Endodermal cell (in vitro differentiated cells): ENCODE data around the gene SPDYC. TPM values are rescaled to one million over a fixed set of nuclear protein-coding genes. Genes with fewer than 3 reads are reported as not detected.

Experiments used
- DNase-seq: peaks from one replicate; pipeline ENCODE4 v3.0.0-alpha.2; 2017
- H3K27ac ChIP-seq: 2 replicates; pipeline ENCODE4 v1.5.1; 2013; ENCODE audit warnings: mild to moderate bottlenecking, low read depth, low read length, moderate library complexity
- H3K27me3 ChIP-seq: 2 replicates; pipeline ENCODE4 v1.6.1; 2013; ENCODE audit warnings: mild to moderate bottlenecking, low read length, moderate library complexity; ENCODE audit not compliant: insufficient read depth, control insufficient read depth, poor library complexity, severe bottlenecking
- H3K36me3 ChIP-seq: 2 replicates; pipeline ENCODE4 v1.7.0; 2013; ENCODE audit warnings: mild to moderate bottlenecking, low read length, moderate library complexity; ENCODE audit not compliant: control insufficient read depth, insufficient read depth
- H3K4me1 ChIP-seq: one replicate; pipeline ENCODE4 v1.7.0; 2013; ENCODE audit warnings: low read length; ENCODE audit not compliant: control insufficient read depth, insufficient read depth
- H3K4me3 ChIP-seq: 2 replicates; pipeline ENCODE4 v1.5.1; 2013; ENCODE audit warnings: mild to moderate bottlenecking, low read length, moderate library complexity
- H3K9ac ChIP-seq: 2 replicates; pipeline ENCODE4 v1.6.1; 2013; ENCODE audit warnings: mild to moderate bottlenecking, low read length, moderate library complexity; ENCODE audit not compliant: poor library complexity, severe bottlenecking; ENCODE audit errors: extremely low read depth
- H3K9me3 ChIP-seq: 2 replicates; pipeline ENCODE4 v1.6.1; 2013; ENCODE audit warnings: mild to moderate bottlenecking, low read length, moderate library complexity; ENCODE audit not compliant: control insufficient read depth
- H3K27ac Mint-ChIP-seq: 2 replicates; pipeline ENCODE4 v1.8.0; 2020; ENCODE audit warnings: mixed read lengths
- H3K27me3 Mint-ChIP-seq: 2 replicates; pipeline ENCODE4 v1.8.0; 2021; ENCODE audit warnings: mild to moderate bottlenecking, mixed read lengths; ENCODE audit not compliant: insufficient read depth
- H3K36me3 Mint-ChIP-seq: 2 replicates; pipeline ENCODE4 v1.8.0; 2020; ENCODE audit warnings: low read depth, mixed read lengths
- H3K4me1 Mint-ChIP-seq: 2 replicates; pipeline ENCODE4 v1.8.0; 2020; ENCODE audit warnings: mixed read lengths
- H3K4me3 Mint-ChIP-seq: 2 replicates; pipeline ENCODE4 v1.8.0; 2020; ENCODE audit warnings: mild to moderate bottlenecking, moderate library complexity, mixed read lengths
- H3K9me3 Mint-ChIP-seq: 2 replicates; pipeline ENCODE4 v1.8.0; 2020; ENCODE audit warnings: mild to moderate bottlenecking, mixed read lengths
- WGBS, 2 experiments: methylation state at CpG; one replicate each; pipeline versions ENCODE4 v1.1.5 to v1.1.7; 2013; ENCODE audit warnings: missing lambda C conversion rate in 2 of 2, mixed read lengths in 1 of 2; ENCODE audit not compliant: insufficient coverage in 1 of 2, insufficient read length in 1 of 2; 5-methylcytosine and 5-hydroxymethylcytosine counted together
- total RNA-seq, 2 donors: library from RNA; stranded (reverse); fragmentation: NEBNext Ultra II Directional in 1 of 2; extraction: Animal tissue kit (Norgen Biotek cat#: 25700) in 1 of 2; gene quantifications; 2 replicates in 1 of 2; 3 replicates in 1 of 2; pipeline ENCODE4 v1.2.1, GENCODE V29; 2021
- TF ChIP-seq, protein P1 (sequence below): fragments of 200-600 bp; sonication (generic); conservative IDR thresholded peaks from 2 replicates; pipeline ENCODE4 v1.5.0; 2021; ENCODE audit warnings: antibody characterized with exemption, mild to moderate bottlenecking

Gene SPDYC
- total RNA-seq, 2 donors from 2014 or later, result 0.46 TPM; not detected in 1

GRCh38 chr11:65212226-65212801 lies 42.3 kb downstream of the SPDYC start:
- TF ChIP-seq, protein P1, sequence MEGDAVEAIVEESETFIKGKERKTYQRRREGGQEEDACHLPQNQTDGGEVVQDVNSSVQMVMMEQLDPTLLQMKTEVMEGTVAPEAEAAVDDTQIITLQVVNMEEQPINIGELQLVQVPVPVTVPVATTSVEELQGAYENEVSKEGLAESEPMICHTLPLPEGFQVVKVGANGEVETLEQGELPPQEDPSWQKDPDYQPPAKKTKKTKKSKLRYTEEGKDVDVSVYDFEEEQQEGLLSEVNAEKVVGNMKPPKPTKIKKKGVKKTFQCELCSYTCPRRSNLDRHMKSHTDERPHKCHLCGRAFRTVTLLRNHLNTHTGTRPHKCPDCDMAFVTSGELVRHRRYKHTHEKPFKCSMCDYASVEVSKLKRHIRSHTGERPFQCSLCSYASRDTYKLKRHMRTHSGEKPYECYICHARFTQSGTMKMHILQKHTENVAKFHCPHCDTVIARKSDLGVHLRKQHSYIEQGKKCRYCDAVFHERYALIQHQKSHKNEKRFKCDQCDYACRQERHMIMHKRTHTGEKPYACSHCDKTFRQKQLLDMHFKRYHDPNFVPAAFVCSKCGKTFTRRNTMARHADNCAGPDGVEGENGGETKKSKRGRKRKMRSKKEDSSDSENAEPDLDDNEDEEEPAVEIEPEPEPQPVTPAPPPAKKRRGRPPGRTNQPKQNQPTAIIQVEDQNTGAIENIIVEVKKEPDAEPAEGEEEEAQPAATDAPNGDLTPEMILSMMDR, result no peak
- 81 to 94% methylated on average over 5 to 13 of the region's 13 CpGs for WGBS, 2 experiments
- Histone ChIP-seq H3K9ac (peak overlapping the region; percentile 25), H3K4me3 (no peak overlapping the region), H3K9me3 (no peaks in the 10 kb centered on the region), H3K4me1 (peaks cover 5% of the 10 kb centered on the region), H3K27ac (peak overlapping the region; percentile 17), H3K27me3 (no peaks in the 10 kb centered on the region), H3K36me3 (peaks cover 41% of the 10 kb centered on the region)
- peaks cover 33% of the 10 kb centered on the region for H3K36me3 Mint-ChIP-seq
- H3K9me3 Mint-ChIP-seq, result no peaks in the 10 kb centered on the region
- H3K4me1 Mint-ChIP-seq, result peaks cover 15% of the 10 kb centered on the region
- no peaks in the 10 kb centered on the region for H3K27me3 Mint-ChIP-seq
- DNase-seq, result peak; percentile 57
- H3K27ac Mint-ChIP-seq, result peak overlapping the region; percentile 85
- H3K4me3 Mint-ChIP-seq, result no peak overlapping the region

- Histone ChIP-seq H3K36me3 (peaks cover 34% of the 10 kb centered on the region), H3K27ac (no peak overlapping the region), H3K9me3 (no peaks in the 10 kb centered on the region), H3K4me1 (peaks cover 5% of the 10 kb centered on the region), H3K9ac (no peak overlapping the region), H3K4me3 (no peak overlapping the region), H3K27me3 (no peaks in the 10 kb centered on the region)
- Mint-ChIP-seq H3K27ac (peak overlapping the region; percentile 74), H3K36me3 (peaks cover 24% of the 10 kb centered on the region), H3K4me3 (no peak overlapping the region), H3K27me3 (no peaks in the 10 kb centered on the region), H3K4me1 (peaks cover 15% of the 10 kb centered on the region), H3K9me3 (no peaks in the 10 kb centered on the region)
- TF ChIP-seq, protein P1, result no peak
- WGBS, 2 experiments, result 76 to 81% methylated on average over 10 to 26 of the region's 26 CpGs
- DNase-seq, result peak; percentile 81
These were observed 43.5 kb downstream of the SPDYC start for GRCh38 chr11:65213322-65214211.

DNA sequence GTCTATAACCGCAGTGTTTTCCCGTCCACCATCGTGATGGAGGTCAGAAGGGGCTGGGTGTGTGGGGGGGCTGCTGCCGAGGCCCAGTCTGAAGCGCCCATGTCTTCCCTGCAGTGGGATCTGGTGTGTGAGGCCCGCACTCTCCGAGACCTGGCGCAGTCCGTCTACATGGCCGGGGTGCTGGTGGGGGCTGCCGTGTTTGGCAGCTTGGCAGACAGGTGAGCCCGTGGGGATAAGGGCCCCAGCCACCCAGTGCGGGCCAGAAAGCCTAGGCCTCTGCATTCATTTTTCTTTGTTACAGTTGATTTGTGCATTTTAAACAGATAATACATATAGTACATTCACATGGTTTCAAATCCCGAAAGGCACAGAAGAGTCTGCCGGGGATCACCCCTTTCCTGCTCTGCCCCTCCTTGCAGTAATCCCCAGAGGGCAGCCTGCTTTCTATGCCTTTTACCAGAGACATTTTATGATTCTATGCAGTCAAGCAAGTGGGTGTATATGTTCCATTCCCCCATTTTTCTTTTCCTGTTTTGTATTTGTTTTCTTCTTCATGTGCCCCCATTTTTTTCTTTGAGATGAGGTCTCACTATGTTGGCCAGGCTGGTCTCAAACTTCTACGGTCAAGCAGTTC lies 44.3 kb downstream of the SPDYC start:
- TF ChIP-seq, protein P1, result no peak
- H3K9ac ChIP-seq, result no peak overlapping the region
- H3K4me3 ChIP-seq, result no peak overlapping the region
- Mint-ChIP-seq H3K4me3 (no peak overlapping the region), H3K27ac (peak overlapping the region; percentile 64), H3K36me3 (peaks cover 17% of the 10 kb centered on the region), H3K9me3 (no peaks in the 10 kb centered on the region), H3K27me3 (no peaks in the 10 kb centered on the region), H3K4me1 (peaks cover 17% of the 10 kb centered on the region)
- peaks cover 30% of the 10 kb centered on the region for H3K36me3 ChIP-seq
- DNase-seq, result peak; percentile 47
- WGBS, 2 experiments, result 93 to 95% methylated on average over 7 to 16 of the region's 16 CpGs
- H3K27me3 ChIP-seq, result no peaks in the 10 kb centered on the region
- H3K9me3 ChIP-seq, result no peaks in the 10 kb centered on the region
- peaks cover 5% of the 10 kb centered on the region for H3K4me1 ChIP-seq
- no peak overlapping the region for H3K27ac ChIP-seq
